Natural killer cell (primary cell): ENCODE measurements around the gene STEAP4. TPM values are rescaled to one million over a fixed set of nuclear protein-coding genes. Genes with fewer than 3 reads are reported as not detected.

Experiments
- ATAC-seq, 3 donors: fragments of 150-1000 bp in 2 of 3; fragments of 200-7000 bp in 1 of 3; cut with Tn5 transposase; 1 replicate in 1 of 3; 2 replicates in 2 of 3; pipeline ENCODE4 v1.10.0; 2021; ENCODE audit warnings: mild to moderate bottlenecking in 2 of 3, moderate library complexity in 2 of 3
- DNase-seq, 2 donors: peaks; one replicate each; pipeline versions ENCODE4 v3.0.0 to v3.0.0-alpha.2; 2013 to 2021; ENCODE audit warnings: mixed read lengths in 1 of 2
- H3K27ac ChIP-seq: one replicate; pipeline ENCODE4 v1.5.1; 2013; ENCODE audit warnings: mild to moderate bottlenecking, low read length
- H3K27me3 ChIP-seq: one replicate; pipeline ENCODE4 v1.6.1; 2013; ENCODE audit warnings: low read length; ENCODE audit not compliant: control insufficient read depth, insufficient read depth
- H3K36me3 ChIP-seq: one replicate; pipeline ENCODE4 v1.6.1; 2013; ENCODE audit warnings: low read length; ENCODE audit not compliant: control insufficient read depth, insufficient read depth
- H3K4me1 ChIP-seq: one replicate; pipeline ENCODE4 v1.6.1; 2013; ENCODE audit warnings: low read length; ENCODE audit not compliant: control insufficient read depth, insufficient read depth
- H3K4me3 ChIP-seq: one replicate; pipeline ENCODE4 v1.5.1; 2013; ENCODE audit warnings: low read length
- H3K9me3 ChIP-seq: one replicate; pipeline ENCODE4 v1.6.1; 2013; ENCODE audit warnings: low read length; ENCODE audit not compliant: control insufficient read depth, insufficient read depth
- H3K27ac Mint-ChIP-seq, 2 donors: one replicate each; pipeline ENCODE4 v1.8.0; 2022; ENCODE audit warnings: mild to moderate bottlenecking in 2 of 2, mixed read lengths in 2 of 2, moderate library complexity in 1 of 2
- H3K27me3 Mint-ChIP-seq, 2 donors: one replicate each; pipeline ENCODE4 v1.8.0; 2022; ENCODE audit warnings: low read depth in 2 of 2, mixed read lengths in 2 of 2
- H3K36me3 Mint-ChIP-seq: one replicate; pipeline ENCODE4 v1.8.0; 2022; ENCODE audit warnings: mixed read lengths
- H3K4me1 Mint-ChIP-seq, 2 donors: one replicate each; pipeline ENCODE4 v1.8.0; 2022; ENCODE audit warnings: mixed read lengths in 2 of 2
- H3K4me3 Mint-ChIP-seq: one replicate; pipeline ENCODE4 v1.8.0; 2022; ENCODE audit warnings: mild to moderate bottlenecking, moderate library complexity, mixed read lengths
- H3K9me3 Mint-ChIP-seq, 2 donors: one replicate each; pipeline ENCODE4 v1.8.0; 2022; ENCODE audit warnings: mixed read lengths in 2 of 2
- CTCF ChIP-seq: fragments of 200-600 bp; IDR thresholded peaks from one replicate; pipeline ENCODE4 v1.8.0; 2022; ENCODE audit warnings: antibody characterized with exemption
- WGBS: methylation state at CpG from one replicate; pipeline ENCODE4 v1.1.7; 2013; ENCODE audit warnings: missing lambda C conversion rate; ENCODE audit not compliant: insufficient coverage; 5-methylcytosine and 5-hydroxymethylcytosine counted together
- intact Hi-C: fragments of 100-400 bp; cut with micrococcal nuclease; formaldehyde crosslinking; loops from one replicate; pipeline ENCODE4 v1.14.2; 2022
- total RNA-seq, 4 donors: library from RNA; stranded (reverse); fragments of 120-200 nt in 1 of 4; gene quantifications; one replicate each; pipeline versions ENCODE4 v1.2.3 to v1.2.4, GENCODE V29; 2013 to 2022

Gene STEAP4
- total RNA-seq, 3 donors from 2014 or later (not counting 1 experiment from before 2014, with no cell fraction given): 0.18 to 3.0 TPM; not detected in 1

- Histone ChIP-seq H3K4me3 (no peak overlapping the region), H3K27me3 (no peaks in the 10 kb centered on the region), H3K36me3 (no peaks in the 10 kb centered on the region), H3K4me1 (no peaks in the 10 kb centered on the region), H3K9me3 (no peaks in the 10 kb centered on the region), H3K27ac (no peak overlapping the region)
- Mint-ChIP-seq H3K4me3 (no peak overlapping the region), H3K27me3 (no peaks in the 10 kb centered on the region), H3K27ac (no peak overlapping the region), H3K36me3 (no peaks in the 10 kb centered on the region), H3K9me3 (peaks cover 0 to 3% of the 10 kb centered on the region in 2 donors), H3K4me1 (no peaks in the 10 kb centered on the region)
- WGBS: 67% methylated on average over 1 of the region's 2 CpGs
- ATAC-seq (no peak), DNase-seq (no peak)
- intact Hi-C loops: no loop called here
- no peak for TF ChIP-seq CTCF
Observed at GRCh38 chr7:88289564-88290025, 17.1 kb downstream of the STEAP4 start.

GRCh38 chr7:88281749-88282148 lies 24.9 kb downstream of the STEAP4 start:
- Histone ChIP-seq H3K4me1 (no peaks in the 10 kb centered on the region), H3K27me3 (no peaks in the 10 kb centered on the region), H3K9me3 (no peaks in the 10 kb centered on the region), H3K4me3 (no peak overlapping the region), H3K27ac (no peak overlapping the region), H3K36me3 (no peaks in the 10 kb centered on the region)
- Mint-ChIP-seq H3K9me3 (no peaks in the 10 kb centered on the region), H3K27me3 (no peaks in the 10 kb centered on the region), H3K4me3 (no peak overlapping the region), H3K27ac (no peak overlapping the region), H3K4me1 (no peaks in the 10 kb centered on the region), H3K36me3 (no peaks in the 10 kb centered on the region)
- intact Hi-C loops: no loop called here
- ATAC-seq: no peak
- 90% methylated on average over 1 of the region's 2 CpGs for WGBS
- no peak for TF ChIP-seq CTCF
- DNase-seq: no peak

GRCh38 chr7:88280801-88281200 lies 25.9 kb downstream of the STEAP4 start:
- no peak for TF ChIP-seq CTCF
- H3K9me3 ChIP-seq: no peaks in the 10 kb centered on the region
- no peak overlapping the region for H3K27ac ChIP-seq
- intact Hi-C loops: no loop called here
- H3K4me1 Mint-ChIP-seq: no peaks in the 10 kb centered on the region
- H3K36me3 ChIP-seq: no peaks in the 10 kb centered on the region
- H3K27ac Mint-ChIP-seq: no peak overlapping the region
- no peaks in the 10 kb centered on the region for H3K36me3 Mint-ChIP-seq
- no peaks in the 10 kb centered on the region for H3K27me3 ChIP-seq
- H3K27me3 Mint-ChIP-seq: no peaks in the 10 kb centered on the region
- no peaks in the 10 kb centered on the region for H3K9me3 Mint-ChIP-seq
- 100% methylated on average over 1 of the region's 1 CpG for WGBS
- ATAC-seq (no peak), DNase-seq (no peak)
- no peak overlapping the region for H3K4me3 Mint-ChIP-seq
- no peak overlapping the region for H3K4me3 ChIP-seq
- H3K4me1 ChIP-seq: no peaks in the 10 kb centered on the region

GRCh38 chr7:88279323-88279722 lies 27.4 kb downstream of the STEAP4 start:
- WGBS: 88% methylated on average over 3 of the region's 3 CpGs
- intact Hi-C loops: no loop called here
- no peaks in the 10 kb centered on the region for H3K36me3 Mint-ChIP-seq
- Histone ChIP-seq H3K27me3 (no peaks in the 10 kb centered on the region), H3K36me3 (no peaks in the 10 kb centered on the region), H3K4me1 (no peaks in the 10 kb centered on the region), H3K27ac (no peak overlapping the region), H3K4me3 (no peak overlapping the region), H3K9me3 (no peaks in the 10 kb centered on the region)
- H3K27ac Mint-ChIP-seq: no peak overlapping the region
- TF ChIP-seq CTCF: no peak
- H3K4me3 Mint-ChIP-seq: no peak overlapping the region
- ATAC-seq: no peak
- DNase-seq: no peak
- H3K4me1 Mint-ChIP-seq: no peaks in the 10 kb centered on the region
- no peaks in the 10 kb centered on the region for H3K9me3 Mint-ChIP-seq
- H3K27me3 Mint-ChIP-seq: no peaks in the 10 kb centered on the region
